WERI-Rb-1 (cell line): ENCODE data around the gene SPP1.

Experiments
- DNase-seq: peaks from one replicate; pipeline ENCODE4 v3.0.0-alpha.2; 2020
- H3K27ac ChIP-seq: fragments of 250-450 bp; sonication (Bioruptor Pico); 2 replicates; pipeline ENCODE4 v1.5.1; 2020; ENCODE audit warnings: mild to moderate bottlenecking, moderate library complexity
- H3K27me3 ChIP-seq: fragments of 250-450 bp; sonication (Bioruptor Pico); 2 replicates; pipeline ENCODE4 v1.5.1; 2021; ENCODE audit warnings: mild to moderate bottlenecking, low read depth, moderate library complexity; ENCODE audit not compliant: insufficient read depth, severe bottlenecking
- H3K36me3 ChIP-seq: fragments of 250-450 bp; sonication (Bioruptor Pico); 2 replicates; pipeline ENCODE4 v1.5.1; 2020; ENCODE audit warnings: mild to moderate bottlenecking, moderate library complexity
- H3K4me3 ChIP-seq: 2 replicates; pipeline ENCODE4 v1.5.1; 2011; ENCODE audit warnings: low read depth, mild to moderate bottlenecking, control low read depth, low read length
- H3K9me3 ChIP-seq: fragments of 250-450 bp; sonication (Bioruptor Pico); 2 replicates; pipeline ENCODE4 v1.5.1; 2021; ENCODE audit warnings: mild to moderate bottlenecking, moderate library complexity; ENCODE audit not compliant: severe bottlenecking
- CTCF ChIP-seq: IDR thresholded peaks from 2 replicates; pipeline ENCODE4 v1.5.1; 2011; ENCODE audit warnings: low read depth, mild to moderate bottlenecking, control low read depth, inconsistent platforms, low read length

Gene SPP1

GRCh38 chr4:87961993-87962392, 13.5 kb upstream of the SPP1 start:
- DNase-seq, result no peak
- Histone ChIP-seq H3K4me3 (no peak overlapping the region), H3K36me3 (no peaks in the 10 kb centered on the region), H3K27me3 (no peaks in the 10 kb centered on the region), H3K27ac (no peak overlapping the region), H3K9me3 (no peaks in the 10 kb centered on the region)
- TF ChIP-seq CTCF, result no peak

- Histone ChIP-seq H3K27ac (no peak overlapping the region), H3K36me3 (no peaks in the 10 kb centered on the region), H3K4me3 (no peak overlapping the region), H3K27me3 (no peaks in the 10 kb centered on the region), H3K9me3 (no peaks in the 10 kb centered on the region)
- TF ChIP-seq CTCF, result no peak
- no peak for DNase-seq
Measured at GRCh38 chr4:87962398-87963146, 12.9 kb upstream of the SPP1 start.

- TF ChIP-seq CTCF, result no peak
- Histone ChIP-seq H3K9me3 (no peaks in the 10 kb centered on the region), H3K36me3 (no peaks in the 10 kb centered on the region), H3K27me3 (no peaks in the 10 kb centered on the region), H3K4me3 (no peak overlapping the region), H3K27ac (no peak overlapping the region)
- DNase-seq, result no peak
Measured at GRCh38 chr4:87965501-87965975, 10.0 kb upstream of the SPP1 start.

GRCh38 chr4:87966095-87966496, 9.4 kb upstream of the SPP1 start:
- no peak for TF ChIP-seq CTCF
- H3K36me3 ChIP-seq, result no peaks in the 10 kb centered on the region
- DNase-seq, result no peak
- H3K9me3 ChIP-seq, result no peaks in the 10 kb centered on the region
- H3K27me3 ChIP-seq, result no peaks in the 10 kb centered on the region
- H3K27ac ChIP-seq, result no peak overlapping the region
- H3K4me3 ChIP-seq, result no peak overlapping the region

- Histone ChIP-seq H3K9me3 (no peaks in the 10 kb centered on the region), H3K27me3 (no peaks in the 10 kb centered on the region), H3K4me3 (no peak overlapping the region), H3K27ac (no peak overlapping the region), H3K36me3 (no peaks in the 10 kb centered on the region)
- no peak for TF ChIP-seq CTCF
- no peak for DNase-seq
Measured at GRCh38 chr4:87967193-87967592, 8.3 kb upstream of the SPP1 start.

GRCh38 chr4:87970121-87970520, 5.4 kb upstream of the SPP1 start:
- Histone ChIP-seq H3K9me3 (no peaks in the 10 kb centered on the region), H3K27ac (no peak overlapping the region), H3K36me3 (no peaks in the 10 kb centered on the region), H3K27me3 (no peaks in the 10 kb centered on the region), H3K4me3 (no peak overlapping the region)
- DNase-seq, result no peak
- no peak for TF ChIP-seq CTCF
